ENCODE measurements around the gene DEGS2. TPM values are rescaled to one million over a fixed set of nuclear protein-coding genes. Genes with fewer than 3 reads are reported as not detected.
A peak's percentile ranks its signal among the peaks of the same experiment; 100 is the strongest.

The DEGS2 gene
- total RNA-seq, 1 donor from 2014 or later = 1.3 TPM

DNA sequence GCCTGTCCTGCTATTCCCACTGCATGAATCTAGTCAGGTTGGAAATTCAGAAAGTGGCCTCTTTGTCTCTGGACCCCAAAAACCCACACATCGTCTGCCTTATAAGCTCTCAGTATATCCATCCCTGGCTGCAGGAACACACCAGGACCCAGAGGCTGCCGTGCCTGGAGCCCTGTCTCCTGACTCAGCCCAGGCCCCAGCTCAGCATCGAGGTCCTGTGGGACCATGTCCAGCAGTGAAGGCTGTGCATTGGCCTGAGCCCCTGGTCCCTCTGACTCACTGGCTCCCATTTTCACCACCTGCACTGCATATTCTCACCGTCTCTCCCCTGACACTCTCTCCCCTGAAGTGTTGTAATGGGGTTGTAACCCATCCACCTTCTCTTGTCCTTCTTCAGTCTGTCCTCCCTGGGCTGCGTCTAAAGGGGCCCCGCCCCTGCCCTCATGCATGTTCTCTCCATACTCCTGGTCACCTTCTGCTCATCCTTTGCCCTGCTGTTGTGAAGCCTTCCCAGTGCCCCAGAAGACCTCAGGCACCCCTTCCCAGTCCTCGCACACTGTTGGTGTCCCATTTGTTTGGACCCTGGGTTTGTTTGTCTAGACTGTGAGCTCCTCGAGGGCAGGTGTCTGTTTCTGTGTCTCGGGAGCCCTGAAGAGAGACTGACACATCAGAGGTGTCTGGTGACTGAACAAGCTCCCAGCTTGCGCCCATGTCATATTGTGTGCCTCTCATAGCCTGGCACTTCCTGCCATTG lies 50.4 kb downstream of the DEGS2 start:
- H3K36me3 Mint-ChIP-seq (ENCODE audit: insufficient read depth) = peaks cover 3% of the 10 kb centered on the region

DNA sequence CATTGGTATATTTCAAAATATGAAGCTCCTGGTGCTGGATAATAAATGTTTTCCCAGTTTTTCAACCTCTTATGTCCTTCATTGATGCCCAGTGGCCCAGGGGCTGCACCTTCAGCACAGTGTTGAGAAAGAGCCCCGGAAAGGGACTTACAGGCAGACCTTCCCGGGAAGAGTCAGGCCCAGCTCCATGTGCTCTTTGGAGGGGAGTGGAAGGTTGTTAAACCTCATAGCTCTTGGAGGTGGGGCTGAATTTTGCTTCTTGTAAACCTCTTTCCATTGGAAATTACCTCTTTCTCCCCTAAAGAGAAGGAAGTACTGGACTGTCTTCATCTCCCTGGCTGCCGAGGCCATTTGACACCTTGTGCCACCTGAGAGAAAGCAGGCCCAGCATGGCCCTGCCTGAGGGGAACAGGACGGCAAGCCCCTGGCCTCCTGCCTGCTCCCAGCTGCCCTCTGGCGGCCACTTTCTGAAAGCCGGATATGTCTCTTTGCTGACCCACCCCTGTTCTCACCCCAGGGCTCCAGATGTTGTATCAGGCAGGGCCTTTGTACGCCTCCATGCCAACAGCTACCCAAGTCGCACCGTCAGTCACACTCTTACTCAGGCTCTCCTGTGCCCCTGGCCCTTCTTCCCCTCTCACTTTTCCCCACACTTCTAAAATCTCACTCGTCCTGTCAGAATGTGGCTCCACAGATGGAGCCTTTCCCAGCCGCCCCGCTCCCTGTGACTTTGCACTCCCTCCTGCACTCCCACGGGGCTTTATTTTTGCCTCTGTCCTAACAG lies 51.2 kb downstream of the DEGS2 start:
- peak; percentile 87 for DNase-seq (ENCODE audit: low spot score, unreplicated experiment)
- TF ChIP-seq, protein P1, sequence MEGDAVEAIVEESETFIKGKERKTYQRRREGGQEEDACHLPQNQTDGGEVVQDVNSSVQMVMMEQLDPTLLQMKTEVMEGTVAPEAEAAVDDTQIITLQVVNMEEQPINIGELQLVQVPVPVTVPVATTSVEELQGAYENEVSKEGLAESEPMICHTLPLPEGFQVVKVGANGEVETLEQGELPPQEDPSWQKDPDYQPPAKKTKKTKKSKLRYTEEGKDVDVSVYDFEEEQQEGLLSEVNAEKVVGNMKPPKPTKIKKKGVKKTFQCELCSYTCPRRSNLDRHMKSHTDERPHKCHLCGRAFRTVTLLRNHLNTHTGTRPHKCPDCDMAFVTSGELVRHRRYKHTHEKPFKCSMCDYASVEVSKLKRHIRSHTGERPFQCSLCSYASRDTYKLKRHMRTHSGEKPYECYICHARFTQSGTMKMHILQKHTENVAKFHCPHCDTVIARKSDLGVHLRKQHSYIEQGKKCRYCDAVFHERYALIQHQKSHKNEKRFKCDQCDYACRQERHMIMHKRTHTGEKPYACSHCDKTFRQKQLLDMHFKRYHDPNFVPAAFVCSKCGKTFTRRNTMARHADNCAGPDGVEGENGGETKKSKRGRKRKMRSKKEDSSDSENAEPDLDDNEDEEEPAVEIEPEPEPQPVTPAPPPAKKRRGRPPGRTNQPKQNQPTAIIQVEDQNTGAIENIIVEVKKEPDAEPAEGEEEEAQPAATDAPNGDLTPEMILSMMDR (IDR thresholded peaks at IDR 0.05; ENCODE audit: unreplicated experiment) = peak; percentile 92
- H3K27ac Mint-ChIP-seq = peak overlapping the region; percentile 94
- no peaks in the 10 kb centered on the region for H3K9me3 Mint-ChIP-seq (ENCODE audit: low read depth)
- no peak overlapping the region for H3K4me3 Mint-ChIP-seq (ENCODE audit: low read depth)
- no peaks in the 10 kb centered on the region for H3K27me3 Mint-ChIP-seq
- peaks cover 3% of the 10 kb centered on the region for H3K36me3 Mint-ChIP-seq (ENCODE audit: insufficient read depth)
- H3K4me1 Mint-ChIP-seq (ENCODE audit: low read depth) = peaks cover 6% of the 10 kb centered on the region

More for the DNA sequence above, 50.4 kb downstream of the DEGS2 start:
- Mint-ChIP-seq H3K9me3 (ENCODE audit: low read depth) (no peaks in the 10 kb centered on the region), H3K27me3 (no peaks in the 10 kb centered on the region), H3K4me1 (ENCODE audit: low read depth) (peaks cover 6% of the 10 kb centered on the region), H3K27ac (peak overlapping the region; percentile 94), H3K4me3 (ENCODE audit: low read depth) (no peak overlapping the region)
- TF ChIP-seq, protein P1 (IDR thresholded peaks at IDR 0.05; ENCODE audit: unreplicated experiment) = no peak
- no peak for DNase-seq (ENCODE audit: low spot score, unreplicated experiment)

DNA sequence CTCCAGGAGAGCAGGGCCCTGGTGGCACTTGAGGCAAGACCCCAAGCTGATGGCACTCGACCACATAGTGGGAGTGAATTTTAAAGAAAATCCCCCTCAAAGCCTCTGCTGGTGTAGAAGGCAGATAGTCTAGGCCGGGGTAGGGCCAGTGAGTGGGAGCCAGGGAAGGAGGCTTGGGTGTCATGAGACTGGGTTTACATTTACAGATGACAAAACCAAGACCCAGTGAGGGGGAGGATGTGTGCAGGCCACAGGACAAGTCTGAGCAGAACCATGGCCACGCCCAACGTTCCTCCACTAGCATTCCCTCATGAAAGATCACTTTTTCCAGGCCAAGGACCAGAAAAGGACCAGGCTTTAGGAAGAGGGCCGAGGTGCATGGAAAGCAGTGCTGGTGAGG lies 52.2 kb downstream of the DEGS2 start:
- H3K36me3 Mint-ChIP-seq (ENCODE audit: insufficient read depth) = peaks cover 4% of the 10 kb centered on the region
- no peak overlapping the region for H3K27ac Mint-ChIP-seq
- H3K9me3 Mint-ChIP-seq (ENCODE audit: low read depth) = no peaks in the 10 kb centered on the region
- no peak for DNase-seq (ENCODE audit: low spot score, unreplicated experiment)
- H3K4me1 Mint-ChIP-seq (ENCODE audit: low read depth) = peaks cover 6% of the 10 kb centered on the region
- no peaks in the 10 kb centered on the region for H3K27me3 Mint-ChIP-seq
- H3K4me3 Mint-ChIP-seq (ENCODE audit: low read depth) = no peak overlapping the region
- TF ChIP-seq, protein P1 (IDR thresholded peaks at IDR 0.05; ENCODE audit: unreplicated experiment) = no peak

DNA sequence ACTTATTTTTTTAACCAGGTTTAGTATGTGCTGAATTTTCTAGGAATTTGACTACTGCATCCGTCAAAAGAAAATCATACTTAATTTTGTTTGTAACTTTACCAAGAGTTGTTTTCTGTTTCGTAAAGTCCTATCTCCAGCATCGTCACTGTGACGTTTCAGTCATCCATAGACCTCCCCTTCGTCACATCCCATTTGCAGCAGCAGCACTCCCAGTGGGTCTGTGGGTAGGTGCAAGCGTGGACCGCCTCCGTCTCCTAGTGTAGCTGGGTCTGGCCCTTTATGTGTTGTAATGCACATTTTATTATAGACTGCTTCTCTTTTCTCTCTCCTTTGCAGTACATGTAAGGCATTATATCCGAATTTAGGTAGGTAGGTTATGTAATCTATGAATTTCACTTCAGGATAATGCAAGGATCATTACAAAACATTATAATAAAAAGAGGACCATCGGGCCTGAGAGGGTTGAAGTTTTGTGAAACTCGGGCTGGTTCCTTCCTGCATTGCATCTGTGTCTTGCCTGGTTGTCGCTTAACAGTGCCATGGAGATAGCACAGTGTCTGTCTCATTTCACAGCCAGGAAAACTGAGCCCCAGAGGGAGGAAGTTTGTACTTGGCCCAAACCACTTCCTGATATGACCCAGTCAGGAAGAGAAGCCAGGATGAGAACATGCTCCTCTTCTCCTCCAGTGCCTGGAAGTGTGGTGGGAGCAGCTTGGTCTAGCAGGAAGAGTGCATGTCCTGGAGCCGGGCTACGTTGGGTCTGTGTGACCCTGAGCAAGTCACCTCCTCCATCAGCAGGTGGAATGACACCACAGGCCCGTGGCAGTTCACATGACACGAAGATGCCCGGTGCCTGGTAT lies 53.0 kb downstream of the DEGS2 start:
- Mint-ChIP-seq H3K9me3 (ENCODE audit: low read depth) (no peaks in the 10 kb centered on the region), H3K4me3 (ENCODE audit: low read depth) (no peak overlapping the region), H3K27ac (no peak overlapping the region), H3K36me3 (ENCODE audit: insufficient read depth) (peaks cover 5% of the 10 kb centered on the region), H3K27me3 (no peaks in the 10 kb centered on the region), H3K4me1 (ENCODE audit: low read depth) (peaks cover 6% of the 10 kb centered on the region)
- TF ChIP-seq, protein P1 (IDR thresholded peaks at IDR 0.05; ENCODE audit: unreplicated experiment) = no peak
- DNase-seq (ENCODE audit: low spot score, unreplicated experiment) = no peak

All from progenitor cell of endocrine pancreas (in vitro differentiated cells).